HCT116 (cell line): Measurements from ENCODE around the gene MGME1. TPM values are rescaled to one million over a fixed set of nuclear protein-coding genes. Genes with fewer than 3 reads are reported as not detected.

Source experiments
- ATAC-seq: fragments of 200-7000 bp; cut with Tn5 transposase; 2 replicates; pipeline ENCODE4 v1.9.1; 2020; ENCODE audit warnings: mild to moderate bottlenecking, moderate library complexity
- BruUV-seq: library from RNA; stranded (reverse); fragments of 400-500 nt; replicated peaks from 2 replicates; lab custom pipeline; 2021; lab: Mats Ljungman, UMichigan
- CTCF ChIA-PET: fragments of 300-600 bp; sonication (Branson Sonifier 250); formaldehyde crosslinking; loops from one replicate; lab custom pipeline; 2021; ENCODE audit warnings: antibody characterized with exemption; lab: Charles Lee
- POLR2A ChIA-PET: fragments of 300-600, 350-600 bp; sonication (Branson Sonifier 250); formaldehyde crosslinking; loops from one replicate; lab custom pipeline; 2021; ENCODE audit warnings: antibody characterized with exemption; lab: Charles Lee
- RAD21 ChIA-PET, 2 experiments: fragments of 300-600 bp; sonication (Branson Sonifier 250); formaldehyde crosslinking; loops; one replicate each; lab custom pipeline; 2023; ENCODE audit warnings: low total read pairs in 2 of 2; ENCODE audit not compliant: uncharacterized antibody in 2 of 2, unreplicated experiment in 2 of 2, low non-redundant PET in 1 of 2; lab: Charles Lee
- DNase-seq: peaks from one replicate; pipeline ENCODE4 v3.0.0-alpha.2; 2010; ENCODE audit warnings: low read depth, low spot score
- H2AFZ ChIP-seq: fragments of 200-600 bp; shearing (Covaris generic), sonication (generic); 2 replicates; pipeline ENCODE4 v1.6.1; 2017; ENCODE audit warnings: low read depth, mixed run types, mixed read lengths, antibody characterized with exemption, low read length; ENCODE audit not compliant: poor library complexity, severe bottlenecking
- H3K27ac ChIP-seq: 2 replicates; pipeline ENCODE4 v1.5.1; 2012; ENCODE audit warnings: low read depth, low read length
- H3K27me3 ChIP-seq: fragments of 200-600 bp; sonication (generic); 2 replicates; pipeline ENCODE4 v1.6.1; 2016; ENCODE audit warnings: mixed run types, low read length, mixed read lengths; ENCODE audit not compliant: insufficient read depth
- H3K36me3 ChIP-seq, 2 experiments: fragments of 200-500 bp in 1 of 2; fragments of 200-600 bp in 1 of 2; sonication (Bioruptor generic) in 1 of 2; sonication (generic) in 1 of 2; 2 replicates each; pipeline versions ENCODE4 v1.5.1 to v1.6.1; 2014 to 2016; ENCODE audit warnings: low read length in 2 of 2, inconsistent platforms in 1 of 2, mixed read lengths in 1 of 2, mixed run types in 1 of 2; ENCODE audit not compliant: insufficient read depth in 2 of 2, control insufficient read depth in 1 of 2
- H3K4me1 ChIP-seq, 2 experiments: fragments of 200-600 bp in 1 of 2; sonication (generic) in 1 of 2; 2 replicates each; pipeline versions ENCODE4 v1.5.1 to v1.6.1; 2012 to 2017; ENCODE audit warnings: low read length in 2 of 2, inconsistent platforms in 1 of 2, mild to moderate bottlenecking in 1 of 2, mixed read lengths in 1 of 2, mixed run types in 1 of 2, moderate library complexity in 1 of 2; ENCODE audit not compliant: insufficient read depth in 2 of 2, control insufficient read depth in 1 of 2
- H3K4me2 ChIP-seq: fragments of 200-600 bp; sonication (generic); 2 replicates; pipeline ENCODE4 v1.6.1; 2017; ENCODE audit warnings: mixed run types, low read length, mixed read lengths
- H3K4me3 ChIP-seq, 2 experiments: fragments of 200-600 bp in 1 of 2; sonication (generic) in 1 of 2; replicated peaks in 1 of 2; 2 replicates each; pipeline ENCODE4 v1.5.1; 2011 to 2016; ENCODE audit warnings: low read length in 2 of 2, control low read depth in 1 of 2, low read depth in 1 of 2, mild to moderate bottlenecking in 1 of 2, mixed read lengths in 1 of 2, mixed run types in 1 of 2
- H3K79me2 ChIP-seq: fragments of 200-600 bp; sonication (generic); 2 replicates; pipeline ENCODE4 v1.6.1; 2017; ENCODE audit warnings: mild to moderate bottlenecking, mixed run types, low read length, moderate library complexity, mixed read lengths; ENCODE audit not compliant: insufficient read depth
- H3K9ac ChIP-seq: fragments of 200-600 bp; sonication (generic); 2 replicates; pipeline ENCODE4 v1.6.1; 2016; ENCODE audit warnings: low read length, mixed read lengths
- H3K9me2 ChIP-seq: fragments of 200-600 bp; sonication (generic), shearing (Covaris generic); 2 replicates; pipeline ENCODE4 v1.6.1; 2017; ENCODE audit warnings: mixed run types, mild to moderate bottlenecking, moderate library complexity; ENCODE audit not compliant: insufficient read depth
- H3K9me3 ChIP-seq, 2 experiments: fragments of 200-500 bp in 1 of 2; fragments of 200-600 bp in 1 of 2; sonication (Bioruptor generic) in 1 of 2; sonication (generic) in 1 of 2; 2 replicates each; pipeline ENCODE4 v1.6.1; 2014 to 2017; ENCODE audit warnings: low read length in 2 of 2, mixed read lengths in 2 of 2, inconsistent platforms in 1 of 2, low read depth in 1 of 2, mild to moderate bottlenecking in 1 of 2, mixed run types in 1 of 2, moderate library complexity in 1 of 2; ENCODE audit not compliant: control insufficient read depth in 1 of 2, insufficient read depth in 1 of 2
- H4K20me1 ChIP-seq: fragments of 200-600 bp; sonication (generic), shearing (Covaris generic); 2 replicates; pipeline ENCODE4 v1.6.1; 2017; ENCODE audit warnings: mixed run types, mild to moderate bottlenecking, moderate library complexity; ENCODE audit not compliant: insufficient read depth
- ATF3 ChIP-seq: IDR thresholded peaks from 2 replicates; pipeline ENCODE4 v1.6.1; 2012
- EGR1 ChIP-seq: IDR thresholded peaks from 2 replicates; pipeline ENCODE4 v1.6.1; 2012; ENCODE audit warnings: low read depth
- ELF1 ChIP-seq: IDR thresholded peaks from 2 replicates; pipeline ENCODE4 v1.6.1; 2012; ENCODE audit warnings: low read depth, borderline replicate concordance
- EZH2 ChIP-seq: fragments of 200-600 bp; sonication (generic); IDR thresholded peaks from 2 replicates; pipeline ENCODE4 v1.6.1; 2017; ENCODE audit warnings: antibody characterized with exemption, mixed run types
- EZH2phosphoT487 ChIP-seq: fragments of 200-600 bp; IDR thresholded peaks from 2 replicates; pipeline ENCODE4 v1.6.1; 2018; ENCODE audit warnings: antibody characterized with exemption, borderline replicate concordance
- FOSL1 ChIP-seq: IDR thresholded peaks from 2 replicates; pipeline ENCODE4 v1.6.1; 2012; ENCODE audit warnings: low read depth
- JUND ChIP-seq: IDR thresholded peaks from 2 replicates; pipeline ENCODE4 v1.6.1; 2012
- POLR2A ChIP-seq: IDR thresholded peaks from 2 replicates; pipeline ENCODE4 v1.7.0; 2011; ENCODE audit warnings: borderline replicate concordance; ENCODE audit not compliant: insufficient read depth, insufficient read length; ENCODE audit errors: extremely low read depth
- POLR2AphosphoS5 ChIP-seq: IDR thresholded peaks from 2 replicates; pipeline ENCODE4 v1.6.1; 2011; ENCODE audit warnings: mild to moderate bottlenecking, low read depth, low read length, moderate library complexity
- REST ChIP-seq: IDR thresholded peaks from 2 replicates; pipeline ENCODE4 v1.6.1; 2012; ENCODE audit warnings: low read depth
- SIN3A ChIP-seq: IDR thresholded peaks from 2 replicates; pipeline ENCODE4 v1.6.1; 2012; ENCODE audit warnings: low read depth
- SRF ChIP-seq: IDR thresholded peaks from 2 replicates; pipeline ENCODE4 v1.6.1; 2012; ENCODE audit warnings: low read depth
- YY1 ChIP-seq: IDR thresholded peaks from 2 replicates; pipeline ENCODE4 v1.6.1; 2011; ENCODE audit warnings: low read length, low read depth, moderate library complexity, mild to moderate bottlenecking; ENCODE audit not compliant: insufficient replicate concordance; ENCODE audit errors: extremely low read depth
- ZNF274 ChIP-seq: fragments of 200-500 bp; sonication (Bioruptor generic); IDR thresholded peaks from 2 replicates; pipeline ENCODE4 v1.6.1; 2014; ENCODE audit warnings: mild to moderate bottlenecking, low read depth, low read length, inconsistent platforms
- intact Hi-C: fragments of 100-400 bp; cut with micrococcal nuclease; formaldehyde crosslinking; loops from 2 replicates; pipeline ENCODE4 v1.10.0; 2022
- total RNA-seq: library from RNA; stranded (reverse); gene quantifications from one replicate; pipeline ENCODE4 v1.2.1, GENCODE V29; 2021; ENCODE audit not compliant: unreplicated experiment
- TF ChIP-seq, protein P1 (sequence below): IDR thresholded peaks from 2 replicates; pipeline ENCODE4 v1.6.1; 2011; ENCODE audit warnings: mild to moderate bottlenecking, low read length, moderate library complexity; ENCODE audit not compliant: insufficient replicate concordance; ENCODE audit errors: extremely low read depth
- TF ChIP-seq, protein P2 (sequence below): IDR thresholded peaks from 2 replicates; pipeline ENCODE4 v1.6.1; 2012

Gene MGME1
- total RNA-seq, 1 experiment from 2014 or later: 37.1 TPM

DNA sequence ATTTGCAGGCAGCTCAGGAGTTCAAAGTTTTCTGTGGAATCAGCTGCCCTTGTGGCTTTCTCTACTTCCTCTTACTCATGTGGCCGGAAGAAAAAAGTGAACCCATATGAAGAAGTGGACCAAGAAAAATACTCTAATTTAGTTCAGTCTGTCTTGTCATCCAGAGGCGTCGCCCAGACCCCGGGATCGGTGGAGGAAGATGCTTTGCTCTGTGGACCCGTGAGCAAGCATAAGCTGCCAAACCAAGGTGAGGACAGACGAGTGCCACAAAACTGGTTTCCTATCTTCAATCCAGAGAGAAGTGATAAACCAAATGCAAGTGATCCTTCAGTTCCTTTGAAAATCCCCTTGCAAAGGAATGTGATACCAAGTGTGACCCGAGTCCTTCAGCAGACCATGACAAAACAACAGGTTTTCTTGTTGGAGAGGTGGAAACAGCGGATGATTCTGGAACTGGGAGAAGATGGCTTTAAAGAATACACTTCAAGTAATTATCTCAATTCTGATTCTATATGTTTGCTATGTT lies 1.1 kb downstream of the MGME1 start (continued):
- TF ChIP-seq SIN3A (0 out of 2 replicates have a peak, but pooled peaks have one; percentile 8), EZH2 (no peak), FOSL1 (no peak)
- TF ChIP-seq, all 23 proteins: peak for 4

GRCh38 chr20:17971300-17972013 lies 2.6 kb downstream of the MGME1 start:
- ChIA-PET POLR2A (interaction anchor here (0.6 kb wide), 1 partner anchor 18 kb away, joined by 5 read pairs; no protein-coding TSS in a partner anchor), CTCF (no interaction called here), RAD21 (no interaction called here)
- H3K4me3 ChIP-seq: no peak overlapping the region
- H3K9me3 ChIP-seq: no peaks in the 10 kb centered on the region
- DNase-seq: no peak
- BruUV-seq: no TSS peak
- no peaks in the 10 kb centered on the region for H3K9me2 ChIP-seq
- H2AFZ ChIP-seq: no peak overlapping the region
- peak overlapping the region; percentile 88; the same call in 1 of the 2 replicates for H3K4me2 ChIP-seq
- H3K36me3 ChIP-seq: peaks cover 4 to 39% of the 10 kb centered on the region in 2 experiments; a peak in 3 of 4 replicates
- H3K27me3 ChIP-seq: no peaks in the 10 kb centered on the region
- H4K20me1 ChIP-seq: peaks cover 2% of the 10 kb centered on the region; the same call in 1 of the 2 replicates
- 0 out of 2 replicates have a peak overlapping the region, but pooled peaks have one; percentile 99 for H3K9ac ChIP-seq
- no peak overlapping the region for H3K27ac ChIP-seq
- intact Hi-C loops: no loop called here
- H3K4me1 ChIP-seq: peaks cover 15 to 30% of the 10 kb centered on the region in 2 experiments
- no peak for ATAC-seq
- H3K79me2 ChIP-seq: peaks cover 95% of the 10 kb centered on the region
- TF ChIP-seq JUND (no peak), SIN3A (no peak), POLR2AphosphoS5 (no peak), SRF (no peak), REST (no peak), ZNF274 (no peak), POLR2A (no peak), ATF3 (no peak), EZH2 (no peak), EZH2phosphoT487 (no peak), ELF1 (no peak), YY1 (no peak), EGR1 (no peak)
- TF ChIP-seq, protein P1, sequence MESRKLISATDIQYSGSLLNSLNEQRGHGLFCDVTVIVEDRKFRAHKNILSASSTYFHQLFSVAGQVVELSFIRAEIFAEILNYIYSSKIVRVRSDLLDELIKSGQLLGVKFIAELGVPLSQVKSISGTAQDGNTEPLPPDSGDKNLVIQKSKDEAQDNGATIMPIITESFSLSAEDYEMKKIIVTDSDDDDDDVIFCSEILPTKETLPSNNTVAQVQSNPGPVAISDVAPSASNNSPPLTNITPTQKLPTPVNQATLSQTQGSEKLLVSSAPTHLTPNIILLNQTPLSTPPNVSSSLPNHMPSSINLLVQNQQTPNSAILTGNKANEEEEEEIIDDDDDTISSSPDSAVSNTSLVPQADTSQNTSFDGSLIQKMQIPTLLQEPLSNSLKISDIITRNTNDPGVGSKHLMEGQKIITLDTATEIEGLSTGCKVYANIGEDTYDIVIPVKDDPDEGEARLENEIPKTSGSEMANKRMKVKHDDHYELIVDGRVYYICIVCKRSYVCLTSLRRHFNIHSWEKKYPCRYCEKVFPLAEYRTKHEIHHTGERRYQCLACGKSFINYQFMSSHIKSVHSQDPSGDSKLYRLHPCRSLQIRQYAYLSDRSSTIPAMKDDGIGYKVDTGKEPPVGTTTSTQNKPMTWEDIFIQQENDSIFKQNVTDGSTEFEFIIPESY: no peak
- TF ChIP-seq, protein P2, sequence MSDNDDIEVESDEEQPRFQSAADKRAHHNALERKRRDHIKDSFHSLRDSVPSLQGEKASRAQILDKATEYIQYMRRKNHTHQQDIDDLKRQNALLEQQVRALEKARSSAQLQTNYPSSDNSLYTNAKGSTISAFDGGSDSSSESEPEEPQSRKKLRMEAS: no peak
